Thoracic aorta (tissue), 2 donors: ENCODE results near the gene DLX1. TPM values are rescaled to one million over a fixed set of nuclear protein-coding genes. Genes with fewer than 3 reads are reported as not detected.

Experiments used
- ATAC-seq: fragments of 150-250 bp; one replicate; pipeline ENCODE4 v1.8.0; 2017; ENCODE audit warnings: low read depth; ENCODE audit not compliant: insufficient number of reproducible peaks, low FRiP score
- DNase-seq: peaks from one replicate; pipeline ENCODE4 v3.0.0-alpha.2; 2020; ENCODE audit warnings: low spot score
- H3K27ac ChIP-seq, 2 donors: fragments of 200-600 bp; sonication (generic); 1 replicate in 1 of 2; 2 replicates in 1 of 2; pipeline ENCODE4 v1.5.1; 2016; ENCODE audit warnings: mild to moderate bottlenecking in 2 of 2, moderate library complexity in 2 of 2
- H3K27me3 ChIP-seq: fragments of 200-600 bp; sonication (generic); replicated peaks from 2 replicates; pipeline ENCODE4 v1.6.0; 2016; ENCODE audit warnings: mild to moderate bottlenecking; ENCODE audit not compliant: insufficient read depth
- H3K36me3 ChIP-seq: fragments of 200-600 bp; sonication (generic); one replicate; pipeline ENCODE4 v1.5.1; 2016
- H3K4me1 ChIP-seq, 2 donors: fragments of 200-600 bp; sonication (generic); 1 replicate in 1 of 2; 2 replicates in 1 of 2; pipeline versions ENCODE4 v1.5.1 to v1.6.0; 2016; ENCODE audit warnings: low read depth in 2 of 2, mild to moderate bottlenecking in 1 of 2; ENCODE audit not compliant: control insufficient read depth in 1 of 2
- H3K4me3 ChIP-seq: fragments of 200-600 bp; sonication (generic); 2 replicates; pipeline ENCODE4 v1.5.1; 2016; ENCODE audit warnings: mild to moderate bottlenecking
- H3K9me3 ChIP-seq: fragments of 200-600 bp; sonication (generic); 2 replicates; pipeline ENCODE4 v1.5.1; 2016
- total RNA-seq, 2 donors: library from RNA; depleted of rRNA; stranded (reverse); fragments of >200 nt; gene quantifications; one replicate each; pipeline versions ENCODE4 v1.1.0 to v1.2.3, GENCODE V29; 2016
- TF ChIP-seq, protein P1 (sequence below): fragments of 200-600 bp; sonication (generic); IDR thresholded peaks from one replicate; pipeline ENCODE4 v1.5.1; 2019; ENCODE audit warnings: antibody characterized with exemption

Gene DLX1
- total RNA-seq, 2 donors from 2014 or later: 0.68 to 0.92 TPM

DNA sequence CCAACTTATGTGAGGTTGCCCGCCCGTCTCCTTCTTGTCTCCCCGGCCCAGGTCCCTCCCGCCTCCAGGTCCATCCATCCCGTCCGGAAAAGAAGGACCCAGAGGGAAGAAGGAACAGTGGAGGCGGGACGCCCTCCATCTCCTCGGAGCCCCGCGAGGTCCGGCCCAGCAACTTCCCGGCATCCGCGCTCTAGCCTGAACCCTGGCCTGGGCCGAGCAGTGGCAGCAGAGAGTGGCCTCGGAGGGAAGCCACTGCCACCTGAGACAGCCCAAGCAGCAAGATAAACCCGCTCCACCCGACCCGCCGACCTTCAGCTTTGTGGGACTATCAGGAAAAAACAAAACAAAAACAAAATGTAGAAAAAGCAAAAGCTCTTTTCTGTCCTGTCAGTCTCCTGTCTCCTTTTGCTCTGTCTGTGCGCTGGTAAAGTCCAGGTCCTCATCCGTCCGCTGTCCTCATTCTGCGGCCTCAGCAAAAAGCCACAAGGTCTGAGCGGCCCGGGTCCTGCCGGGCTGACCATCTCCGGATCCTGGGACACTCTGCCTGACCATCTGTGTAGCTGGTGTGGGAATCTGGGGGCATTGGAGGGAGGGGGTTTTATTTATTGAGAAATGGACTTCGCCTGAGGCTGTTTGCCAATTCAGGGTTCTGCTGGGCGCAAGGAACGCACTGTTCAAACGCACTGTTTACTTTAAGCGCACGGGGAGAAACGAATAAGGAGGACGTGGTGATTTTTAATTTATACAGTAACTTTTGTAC, 3.1 kb downstream of the DLX1 start:
- no peak for DNase-seq
- ATAC-seq: no peak
- Histone ChIP-seq H3K4me1 (peaks cover 13 to 34% of the 10 kb centered on the region in 2 donors), H3K9me3 (no peaks in the 10 kb centered on the region), H3K27ac (no peak overlapping the region), H3K36me3 (no peaks in the 10 kb centered on the region), H3K4me3 (no peak overlapping the region), H3K27me3 (peaks cover 91% of the 10 kb centered on the region)
- TF ChIP-seq, protein P1, sequence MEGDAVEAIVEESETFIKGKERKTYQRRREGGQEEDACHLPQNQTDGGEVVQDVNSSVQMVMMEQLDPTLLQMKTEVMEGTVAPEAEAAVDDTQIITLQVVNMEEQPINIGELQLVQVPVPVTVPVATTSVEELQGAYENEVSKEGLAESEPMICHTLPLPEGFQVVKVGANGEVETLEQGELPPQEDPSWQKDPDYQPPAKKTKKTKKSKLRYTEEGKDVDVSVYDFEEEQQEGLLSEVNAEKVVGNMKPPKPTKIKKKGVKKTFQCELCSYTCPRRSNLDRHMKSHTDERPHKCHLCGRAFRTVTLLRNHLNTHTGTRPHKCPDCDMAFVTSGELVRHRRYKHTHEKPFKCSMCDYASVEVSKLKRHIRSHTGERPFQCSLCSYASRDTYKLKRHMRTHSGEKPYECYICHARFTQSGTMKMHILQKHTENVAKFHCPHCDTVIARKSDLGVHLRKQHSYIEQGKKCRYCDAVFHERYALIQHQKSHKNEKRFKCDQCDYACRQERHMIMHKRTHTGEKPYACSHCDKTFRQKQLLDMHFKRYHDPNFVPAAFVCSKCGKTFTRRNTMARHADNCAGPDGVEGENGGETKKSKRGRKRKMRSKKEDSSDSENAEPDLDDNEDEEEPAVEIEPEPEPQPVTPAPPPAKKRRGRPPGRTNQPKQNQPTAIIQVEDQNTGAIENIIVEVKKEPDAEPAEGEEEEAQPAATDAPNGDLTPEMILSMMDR: no peak

DNA sequence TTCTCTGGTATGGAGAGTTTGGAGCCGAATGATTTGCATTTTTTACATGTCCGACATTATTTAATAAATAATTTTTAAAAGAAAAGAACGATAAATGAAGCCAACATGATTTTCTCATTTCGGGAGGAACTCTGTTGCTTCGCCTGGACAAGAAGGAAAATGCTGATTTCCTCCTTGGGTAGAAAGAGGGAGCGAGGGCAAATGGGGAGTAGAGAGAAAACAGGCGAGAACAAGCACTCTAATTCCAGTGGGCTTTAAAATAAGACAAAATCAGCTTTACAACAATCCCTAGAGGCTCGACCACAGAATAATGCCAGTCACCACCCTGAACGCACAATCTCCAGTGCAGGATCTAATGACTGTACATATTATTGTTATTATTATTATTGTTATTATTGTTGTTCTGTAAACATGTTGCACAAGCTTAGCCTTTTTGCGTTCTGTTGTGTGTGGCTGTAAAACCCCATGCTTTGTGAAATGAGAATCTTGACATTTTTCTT, 3.7 kb downstream of the DLX1 start:
- Histone ChIP-seq H3K27me3 (peaks cover 91% of the 10 kb centered on the region), H3K36me3 (no peaks in the 10 kb centered on the region), H3K4me3 (no peak overlapping the region), H3K4me1 (peaks cover 13 to 33% of the 10 kb centered on the region in 2 donors), H3K9me3 (no peaks in the 10 kb centered on the region), H3K27ac (no peak overlapping the region)
- ATAC-seq (no peak), DNase-seq (no peak)
- TF ChIP-seq, protein P1: no peak

DNA sequence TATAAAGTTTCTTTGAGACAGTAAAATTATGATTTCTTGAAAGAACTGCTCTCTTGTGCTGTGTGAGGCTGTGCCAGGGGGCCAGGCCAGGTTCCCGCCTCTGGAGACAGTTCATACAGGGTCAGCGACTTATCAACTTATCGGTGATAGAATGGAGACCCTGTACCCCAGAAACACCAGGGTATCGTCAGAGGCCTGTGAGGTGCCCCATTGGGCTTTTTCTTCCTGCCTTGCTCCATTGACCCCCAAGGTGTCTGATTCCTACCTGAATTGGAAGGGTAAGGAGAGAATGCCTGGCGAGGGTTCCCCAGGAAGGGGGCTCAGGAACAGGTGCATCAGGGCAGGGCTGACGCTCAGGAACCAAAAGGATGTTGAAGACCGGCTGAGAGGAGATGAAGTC, 4.3 kb downstream of the DLX1 start:
- ATAC-seq: no peak
- no peaks in the 10 kb centered on the region for H3K36me3 ChIP-seq
- H3K27ac ChIP-seq: no peak overlapping the region
- peaks cover 8 to 33% of the 10 kb centered on the region in 2 donors for H3K4me1 ChIP-seq
- TF ChIP-seq, protein P1: no peak
- no peak for DNase-seq
- H3K9me3 ChIP-seq: no peaks in the 10 kb centered on the region
- H3K27me3 ChIP-seq: peaks cover 86% of the 10 kb centered on the region
- H3K4me3 ChIP-seq: no peak overlapping the region

DNA sequence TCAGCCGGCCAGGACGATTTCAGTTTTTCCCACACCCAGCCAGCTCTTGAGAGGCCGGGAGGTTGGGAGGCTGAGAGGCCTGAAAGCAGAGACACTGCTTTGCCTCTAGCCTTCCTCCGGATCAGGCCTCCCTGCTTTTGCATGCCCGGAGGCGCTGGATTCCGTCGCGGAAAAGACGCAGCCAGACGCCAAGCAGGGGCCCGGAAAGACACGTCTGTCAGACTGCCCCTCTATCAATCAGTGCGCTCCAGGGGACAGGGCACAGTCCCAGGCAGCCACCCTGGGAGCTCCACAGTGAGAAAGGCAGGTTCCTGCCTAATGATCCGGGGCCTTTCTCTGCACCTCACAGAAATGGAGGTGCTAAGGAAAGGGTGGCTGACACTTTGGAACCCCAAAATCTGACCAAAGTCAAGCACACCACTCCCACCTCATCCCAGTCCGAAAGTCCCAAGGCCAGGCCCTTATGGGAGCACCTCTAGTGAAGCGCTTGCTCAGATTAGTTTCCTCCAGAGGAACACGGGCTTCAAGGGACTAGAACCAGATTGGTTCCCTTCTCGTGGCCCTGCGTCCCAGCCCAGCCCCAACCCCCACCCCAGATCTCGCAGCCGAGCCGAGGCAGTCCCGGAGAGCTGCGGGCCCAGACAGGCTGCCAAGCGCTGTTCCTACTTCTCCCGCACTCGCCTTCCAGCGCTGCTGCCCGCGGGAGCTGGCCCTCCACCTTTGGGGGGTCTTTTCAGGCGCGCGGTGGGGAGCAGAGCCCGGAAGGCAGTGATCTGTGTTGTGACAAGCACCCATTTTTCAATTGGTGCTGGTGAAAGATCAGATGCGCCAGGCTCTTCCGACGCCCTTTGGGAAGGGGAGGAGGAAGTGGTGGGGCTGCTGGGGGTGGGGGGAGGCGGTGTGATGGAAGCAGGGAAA, 5.0 kb downstream of the DLX1 start:
- H3K9me3 ChIP-seq: no peaks in the 10 kb centered on the region
- peaks cover 82% of the 10 kb centered on the region for H3K27me3 ChIP-seq
- no peak overlapping the region for H3K4me3 ChIP-seq
- no peak for DNase-seq
- peaks cover 6 to 33% of the 10 kb centered on the region in 2 donors for H3K4me1 ChIP-seq
- TF ChIP-seq, protein P1: no peak
- no peaks in the 10 kb centered on the region for H3K36me3 ChIP-seq
- no peak overlapping the region for H3K27ac ChIP-seq
- ATAC-seq: no peak
